Body of pancreas (tissue), 4 donors: Measurements from ENCODE around the gene LPCAT1.

Experiments used
- CTCF ChIP-seq, 7 experiments: fragments of 450-650 bp in 4 of 7; fragments of 200-600 bp in 3 of 7; sonication (generic) in 3 of 7; IDR thresholded peaks; one replicate each; pipeline ENCODE4 v1.5.1; 2016 to 2019; ENCODE audit warnings: antibody characterized with exemption in 7 of 7
- POLR2A ChIP-seq, 3 donors: fragments of 450-650 bp; IDR thresholded peaks; one replicate each; pipeline ENCODE4 v1.6.1; 2016; ENCODE audit warnings: antibody characterized with exemption in 3 of 3, mild to moderate bottlenecking in 2 of 3

GRCh38 chr5:1529498-1529897 lies 5.7 kb upstream of the LPCAT1 start:
- TF ChIP-seq CTCF (IDR thresholded peaks at IDR 0.05), result no peak
- TF ChIP-seq POLR2A (IDR thresholded peaks at IDR 0.05), result no peak
